GM18505 (cell line): ENCODE data around the gene LPAR1.
"Not testable (repeated sequence)": the region's sequence is repeated elsewhere in the genome, so short reads cannot be mapped to it uniquely, and the experiment has no call there.

ENCODE experiments used
- ATAC-seq: cut with Tn5 transposase; IDR thresholded peaks from one replicate; pipeline ENCODE4 v1.9.1; 2021; ENCODE audit not compliant: unreplicated experiment
- POLR2A ChIP-seq: IDR thresholded peaks from 4 replicates; pipeline ENCODE4 v1.6.1; 2011; ENCODE audit warnings: borderline replicate concordance; ENCODE audit not compliant: insufficient read depth, insufficient read length; ENCODE audit errors: extremely low read depth

Gene LPAR1

DNA sequence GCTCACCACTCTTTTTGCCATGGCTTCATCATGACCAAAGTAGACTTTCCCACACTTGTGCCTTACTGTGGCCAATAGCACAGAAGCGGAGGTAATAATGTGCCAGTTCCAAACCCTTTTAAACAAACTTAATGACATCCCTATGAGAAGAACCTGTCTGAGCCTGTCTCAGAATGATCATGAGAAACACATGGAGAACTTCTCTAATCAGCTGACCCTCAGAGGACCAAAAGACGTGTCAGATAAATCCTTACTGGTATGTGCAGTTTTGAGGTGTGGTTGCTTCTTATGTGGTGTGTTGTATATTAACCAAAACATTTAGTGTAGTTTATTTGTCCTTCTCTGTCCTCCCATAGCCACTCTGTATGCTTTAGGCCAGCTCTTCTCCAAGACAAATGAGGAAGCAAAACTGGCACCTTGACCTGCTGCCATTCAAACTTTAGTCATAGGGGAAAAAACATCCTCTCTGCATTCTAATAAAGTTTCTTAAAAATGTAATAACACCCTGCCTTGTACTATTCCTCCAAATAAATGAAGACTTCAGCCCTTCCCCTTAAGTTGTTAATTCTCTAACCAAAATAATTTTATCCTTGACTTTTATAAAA is 200.8 kb downstream of the LPAR1 start:
- no peak for TF ChIP-seq POLR2A
- no peak for ATAC-seq

DNA sequence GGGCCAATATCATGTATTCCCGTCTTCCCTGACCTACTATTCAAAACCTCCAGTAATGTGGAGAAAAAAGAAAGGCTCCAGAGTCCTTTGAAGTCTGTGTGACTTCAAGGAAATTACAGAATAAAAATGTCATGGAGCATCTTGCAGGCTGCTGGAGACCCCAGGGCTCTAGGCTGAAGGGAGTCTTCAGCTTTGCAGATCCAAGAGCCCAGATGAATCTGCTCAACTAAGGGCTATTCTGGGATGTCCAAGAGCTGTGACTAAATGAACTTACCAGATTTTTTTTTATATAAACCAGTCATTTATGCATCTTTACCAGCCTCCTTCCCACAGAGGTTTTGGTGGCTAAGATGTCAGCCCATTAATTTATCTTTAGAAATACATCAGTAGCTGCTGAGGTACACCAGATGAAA is 202.4 kb downstream of the LPAR1 start:
- no peak for TF ChIP-seq POLR2A
- no peak for ATAC-seq

DNA sequence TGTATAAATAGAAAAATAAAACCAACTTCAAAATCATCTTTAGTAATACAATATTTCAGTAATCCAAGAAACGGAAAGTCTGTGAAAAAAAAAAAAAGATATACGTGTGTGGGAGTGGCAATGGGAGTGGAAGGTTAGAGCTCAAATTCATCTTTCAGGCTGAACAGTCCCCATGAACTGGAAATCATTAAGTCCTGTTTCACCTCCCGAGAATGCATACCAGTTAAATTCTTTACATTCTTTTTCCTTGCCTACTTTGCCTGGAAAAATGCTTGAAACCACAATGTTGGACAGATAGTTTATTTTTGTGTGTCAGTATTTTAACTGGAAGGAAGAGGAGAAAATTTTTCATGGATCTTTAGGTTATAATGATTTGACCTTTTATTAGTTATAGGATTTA is 202.9 kb downstream of the LPAR1 start:
- no peak for TF ChIP-seq POLR2A
- ATAC-seq = no peak

DNA sequence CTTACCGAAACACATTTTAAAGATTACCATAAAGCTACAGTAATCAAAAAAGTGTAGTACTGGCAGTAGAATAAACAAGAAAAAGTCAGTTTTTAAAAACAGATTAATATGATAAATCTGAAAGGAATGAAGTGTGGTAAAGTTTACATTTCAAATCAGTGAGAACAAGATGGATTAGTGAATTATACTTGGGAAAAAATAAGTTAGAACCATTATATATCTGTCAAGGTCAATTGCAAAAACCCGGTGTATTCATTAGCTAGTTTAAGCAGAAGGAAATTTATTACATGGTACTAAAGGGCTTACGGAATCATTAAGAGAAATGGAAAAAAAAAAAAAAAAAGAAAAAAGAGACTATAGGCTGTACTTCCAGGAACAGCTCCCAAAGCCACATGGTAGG is 205.3 kb downstream of the LPAR1 start:
- no peak for TF ChIP-seq POLR2A
- ATAC-seq = no peak

DNA sequence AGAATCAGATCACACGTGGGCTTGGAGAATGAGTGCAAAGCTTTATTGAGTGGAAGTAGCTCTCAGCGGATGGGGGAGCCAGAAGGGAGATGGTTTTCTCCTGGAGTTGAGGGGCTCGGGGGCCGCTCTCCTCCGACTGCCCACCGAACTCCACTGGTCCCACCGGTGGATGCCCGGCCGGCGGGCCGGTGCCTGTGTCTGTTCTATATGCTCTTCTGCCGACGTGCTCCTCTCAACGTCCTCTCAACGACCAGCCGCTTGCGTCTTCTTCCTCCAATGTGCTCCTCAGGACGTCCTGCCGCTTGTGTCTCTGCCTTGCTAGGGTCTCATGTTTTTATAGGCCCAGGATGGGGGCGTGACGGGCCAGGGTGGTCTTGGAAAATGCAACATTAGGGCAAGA is 207.8 kb downstream of the LPAR1 start:
- TF ChIP-seq POLR2A = no peak
- no peak for ATAC-seq

DNA sequence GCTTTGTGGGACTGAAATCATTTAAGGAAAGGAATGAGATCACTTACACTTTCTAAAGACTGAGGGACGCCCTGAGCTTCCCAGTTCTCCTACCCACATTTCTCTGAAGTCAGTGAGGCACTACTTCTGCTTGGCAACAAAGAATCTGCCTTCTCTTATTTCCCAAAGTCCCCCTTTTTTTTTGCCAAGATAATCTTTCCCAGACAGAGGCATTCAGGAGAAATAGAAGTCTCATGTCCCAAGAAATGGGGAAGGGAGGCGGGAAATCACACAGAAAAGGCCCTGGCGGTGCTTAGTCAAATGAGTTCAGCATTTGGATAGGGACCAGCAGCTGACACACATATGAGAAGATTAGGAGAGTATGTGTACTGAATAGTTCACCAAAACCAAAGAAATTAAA is 210.0 kb downstream of the LPAR1 start:
- ATAC-seq = no peak
- no peak for TF ChIP-seq POLR2A

DNA sequence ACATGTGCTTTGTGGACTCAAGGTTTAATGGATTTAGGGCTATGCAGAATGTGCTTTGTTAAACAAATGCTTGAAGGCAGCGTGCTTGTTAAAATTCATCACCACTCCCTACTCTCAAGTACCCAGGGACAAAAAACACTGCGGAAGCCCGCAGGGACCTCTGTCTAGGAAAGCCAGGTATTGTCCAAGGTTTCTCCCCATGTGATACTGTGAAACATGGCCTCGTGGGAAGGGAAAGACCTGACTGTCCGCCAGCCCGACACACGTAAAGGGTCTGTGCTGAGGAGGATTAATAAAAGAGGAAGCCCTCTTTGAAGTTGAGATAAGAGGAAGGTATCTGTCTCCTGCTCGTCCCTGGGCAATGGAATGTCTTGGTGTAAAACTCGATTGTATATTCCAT is 211.9 kb downstream of the LPAR1 start:
- ATAC-seq = not testable (repeated sequence)

DNA sequence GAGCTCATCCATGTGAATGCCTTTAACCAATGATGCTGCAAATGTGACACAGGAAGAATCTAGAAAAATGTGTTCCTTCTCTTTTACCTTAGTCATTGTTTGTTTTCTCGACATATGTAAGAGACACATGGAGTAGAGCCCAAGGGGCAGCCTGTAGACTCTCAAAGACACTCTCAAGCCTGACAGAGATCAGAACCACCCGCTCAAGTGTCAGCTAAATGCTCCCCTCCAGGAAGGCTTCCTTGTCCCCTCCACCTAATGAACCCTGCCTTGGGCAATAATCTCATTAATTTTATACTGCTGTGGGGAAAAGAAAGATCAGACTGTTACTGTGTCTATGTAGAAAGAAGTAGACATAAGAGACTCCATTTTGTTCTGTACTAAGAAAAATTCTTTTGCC is 212.3 kb downstream of the LPAR1 start:
- no peak for TF ChIP-seq POLR2A
- no peak for ATAC-seq

DNA sequence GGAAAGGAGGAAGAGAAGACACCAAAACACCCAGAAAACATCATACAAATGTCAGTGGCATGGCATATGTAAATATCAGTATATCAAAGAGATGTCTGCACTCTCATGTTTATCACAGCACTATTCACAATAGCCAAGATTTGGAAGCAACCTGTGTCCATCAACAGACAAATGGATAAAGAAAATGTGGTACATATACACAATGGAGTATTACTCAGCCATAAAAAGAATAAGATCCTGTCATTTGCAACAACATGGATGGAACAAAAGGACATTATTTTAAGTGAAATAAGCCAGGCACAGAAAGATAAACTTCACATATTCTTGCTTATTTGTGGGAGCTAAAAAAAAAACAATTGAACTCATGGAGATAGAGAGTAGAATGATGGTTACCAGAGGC is 213.1 kb downstream of the LPAR1 start:
- not testable (repeated sequence) for ATAC-seq
